SK-N-SH (cell line): ENCODE results near the gene FAM117B. TPM values are rescaled to one million over a fixed set of nuclear protein-coding genes. Genes with fewer than 3 reads are reported as not detected.
A peak's percentile ranks its signal among the peaks of the same experiment; 100 is the strongest.

Source experiments
- CTCF ChIA-PET: fragments of 300-600, 350-600 bp; formaldehyde crosslinking; extraction: SDS; loops from one replicate; lab custom pipeline; 2021; lab: Yijun Ruan, JAX
- POLR2A ChIA-PET: fragments of 350-600 bp; sonication (Branson Sonifier 250); formaldehyde crosslinking; extraction: SDS; loops from one replicate; lab custom pipeline; 2020; ENCODE audit warnings: antibody characterized with exemption, inconsistent platforms; lab: Yijun Ruan, JAX
- DNase-seq: peaks from one replicate; pipeline ENCODE4 v3.0.0; 2012
- H2AFZ ChIP-seq: fragments of 200-600 bp; sonication (generic); 2 replicates; pipeline ENCODE4 v1.8.1; 2016; ENCODE audit warnings: antibody characterized with exemption, mild to moderate bottlenecking, low read depth
- H3F3A ChIP-seq: fragments of 200-600 bp; sonication (generic); replicated peaks from 2 replicates; pipeline ENCODE3; 2016; ENCODE audit warnings: antibody characterized with exemption, mild to moderate bottlenecking; ENCODE audit not compliant: insufficient read depth
- H3K27ac ChIP-seq, 2 experiments: fragments of 200-500 bp in 1 of 2; fragments of 200-600 bp in 1 of 2; sonication (Bioruptor generic) in 1 of 2; sonication (generic), shearing (Covaris generic) in 1 of 2; 2 replicates each; pipeline versions ENCODE4 v1.5.1 to v1.6.1; 2014 to 2016; ENCODE audit warnings: low read depth in 2 of 2, inconsistent platforms in 1 of 2, low read length in 1 of 2, mild to moderate bottlenecking in 1 of 2, mixed read lengths in 1 of 2
- H3K27me3 ChIP-seq: fragments of 200-600 bp; sonication (generic), shearing (Covaris generic); 2 replicates; pipeline ENCODE4 v1.6.1; 2016; ENCODE audit warnings: mixed run types; ENCODE audit not compliant: insufficient read depth
- H3K36me3 ChIP-seq, 2 experiments: fragments of 200-500 bp in 1 of 2; fragments of 200-600 bp in 1 of 2; sonication (Bioruptor generic) in 1 of 2; sonication (generic) in 1 of 2; replicated peaks in 1 of 2; 2 replicates each; pipeline versions ENCODE3 to v1.5.1; 2014 to 2016; ENCODE audit warnings: low read length in 1 of 2, mild to moderate bottlenecking in 1 of 2; ENCODE audit not compliant: insufficient read depth in 2 of 2, control insufficient read depth in 1 of 2
- H3K4me1 ChIP-seq, 2 experiments: fragments of 200-500 bp in 1 of 2; fragments of 200-600 bp in 1 of 2; sonication (Bioruptor generic) in 1 of 2; sonication (generic), shearing (Covaris generic) in 1 of 2; 2 replicates each; pipeline versions ENCODE4 v1.5.1 to v1.6.1; 2014 to 2016; ENCODE audit warnings: low read depth in 1 of 2, low read length in 1 of 2, mixed run types in 1 of 2; ENCODE audit not compliant: insufficient read depth in 2 of 2, control insufficient read depth in 1 of 2
- H3K4me2 ChIP-seq: fragments of 200-600 bp; sonication (generic), shearing (Covaris generic); 2 replicates; pipeline ENCODE4 v1.6.1; 2017; ENCODE audit warnings: mixed run types
- H3K4me3 ChIP-seq, 2 experiments: fragments of 200-500 bp in 1 of 2; fragments of 200-600 bp in 1 of 2; sonication (Bioruptor generic) in 1 of 2; sonication (generic), shearing (Covaris generic) in 1 of 2; 2 replicates each; pipeline versions ENCODE4 v1.5.1 to v1.8.1; 2014 to 2016; ENCODE audit warnings: low read depth in 2 of 2, inconsistent platforms in 1 of 2, low read length in 1 of 2, mild to moderate bottlenecking in 1 of 2, mixed read lengths in 1 of 2, moderate library complexity in 1 of 2
- H3K79me2 ChIP-seq: fragments of 200-600 bp; sonication (generic); 2 replicates; pipeline ENCODE4 v1.8.1; 2017; ENCODE audit warnings: mild to moderate bottlenecking; ENCODE audit not compliant: insufficient read depth
- H3K9ac ChIP-seq: fragments of 200-600 bp; sonication (generic); 2 replicates; pipeline ENCODE4 v1.6.1; 2017; ENCODE audit warnings: mixed run types
- H3K9me2 ChIP-seq: fragments of 200-600 bp; sonication (generic); 2 replicates; pipeline ENCODE4 v1.6.1; 2017; ENCODE audit warnings: mixed run types
- H3K9me3 ChIP-seq: fragments of 200-600 bp; sonication (generic); 2 replicates; pipeline ENCODE4 v1.6.1; 2017; ENCODE audit warnings: mixed run types, mild to moderate bottlenecking, moderate library complexity
- H4K20me1 ChIP-seq: fragments of 200-600 bp; sonication (generic); 2 replicates; pipeline ENCODE4 v1.6.1; 2017; ENCODE audit warnings: mild to moderate bottlenecking, mixed run types; ENCODE audit not compliant: insufficient read depth
- CHD2 ChIP-seq: fragments of 150-350 bp; IDR thresholded peaks from 2 replicates; pipeline ENCODE4 v1.6.1; 2018; ENCODE audit warnings: low read length; ENCODE audit not compliant: partially characterized antibody
- CTCF ChIP-seq: fragments of 200-600 bp; sonication (generic); IDR thresholded peaks from 2 replicates; pipeline ENCODE4 v1.6.1; 2017; ENCODE audit warnings: antibody characterized with exemption, mild to moderate bottlenecking, moderate library complexity
- EP300 ChIP-seq, 2 experiments: IDR thresholded peaks; 2 replicates each; pipeline versions ENCODE4 v1.4.0 to v1.6.1; 2012; ENCODE audit warnings: borderline replicate concordance in 1 of 2, low read depth in 1 of 2, low read length in 1 of 2
- FOSL2 ChIP-seq: IDR thresholded peaks from 2 replicates; pipeline ENCODE4 v1.4.0; 2012; ENCODE audit warnings: low read depth, mild to moderate bottlenecking, moderate library complexity, borderline replicate concordance
- FOXJ3 ChIP-seq: sonication (generic); formaldehyde crosslinking; IDR thresholded peaks from 2 replicates; pipeline ENCODE4 v1.5.1; 2020; ENCODE audit warnings: mild to moderate bottlenecking, missing genetic modification reagents
- GABPA ChIP-seq: IDR thresholded peaks from 2 replicates; pipeline ENCODE4 v1.4.0; 2012; ENCODE audit warnings: low read depth, mild to moderate bottlenecking
- GATA2 ChIP-seq: sonication (generic); formaldehyde crosslinking; IDR thresholded peaks from 2 replicates; pipeline ENCODE4 v1.5.0; 2020; ENCODE audit warnings: mild to moderate bottlenecking, missing genetic modification reagents
- JUND ChIP-seq: IDR thresholded peaks from 2 replicates; pipeline ENCODE4 v1.4.0; 2012
- MAX ChIP-seq: IDR thresholded peaks from 2 replicates; pipeline ENCODE4 v1.4.0; 2012; ENCODE audit warnings: low read depth
- MXI1 ChIP-seq: IDR thresholded peaks from 2 replicates; pipeline ENCODE4 v1.6.1; 2012; ENCODE audit warnings: mild to moderate bottlenecking, low read depth, low read length, improper control_type of control experiment
- NFIC ChIP-seq: IDR thresholded peaks from 2 replicates; pipeline ENCODE4 v1.4.0; 2012; ENCODE audit warnings: borderline replicate concordance
- PBX3 ChIP-seq: IDR thresholded peaks from 2 replicates; pipeline ENCODE4; 2012
- RAD21 ChIP-seq: IDR thresholded peaks from 2 replicates; pipeline ENCODE4 v1.6.1; 2012; ENCODE audit warnings: mild to moderate bottlenecking, low read length
- RXRA ChIP-seq: IDR thresholded peaks from 2 replicates; pipeline ENCODE4 v1.4.0; 2012; ENCODE audit warnings: low read depth, mild to moderate bottlenecking, borderline replicate concordance
- SIN3A ChIP-seq: IDR thresholded peaks from 2 replicates; pipeline ENCODE4 v1.6.1; 2012; ENCODE audit warnings: low read depth, mild to moderate bottlenecking, low read length, moderate library complexity, borderline replicate concordance
- TAF1 ChIP-seq: IDR thresholded peaks from 2 replicates; pipeline ENCODE4 v1.6.1; 2012; ENCODE audit warnings: low read depth, mild to moderate bottlenecking, low read length, moderate library complexity, borderline replicate concordance
- TCF12 ChIP-seq: IDR thresholded peaks from 2 replicates; pipeline ENCODE4 v1.4.0; 2012
- USF1 ChIP-seq: IDR thresholded peaks from 2 replicates; pipeline ENCODE4 v1.4.0; 2012; ENCODE audit warnings: low read depth, borderline replicate concordance
- YY1 ChIP-seq: IDR thresholded peaks from 2 replicates; pipeline ENCODE4 v1.4.0; 2012; ENCODE audit warnings: low read depth, mild to moderate bottlenecking
- WGBS: methylation state at CpG from one replicate; pipeline ENCODE4 v1.1.6; 2017; ENCODE audit warnings: low lambda C conversion rate; 5-methylcytosine and 5-hydroxymethylcytosine counted together
- polyA plus RNA-seq, 3 experiments: library from polyadenylated mRNA; depleted of rRNA; stranded (reverse); fragments of >200 nt; gene quantifications; 2 replicates each; pipeline ENCODE4 v1.2.3, GENCODE V29; 2012

The FAM117B gene
- polyA plus RNA-seq, 1 of the 3 experiments (the other 2 are of a cell fraction) = 0.90 TPM

- CTCF ChIA-PET = no interaction called here
These were observed 83.8 kb downstream of the FAM117B start for GRCh38 chr2:202718614-202719013.

More at GRCh38 chr2:202718614-202719013, 83.8 kb downstream of the FAM117B start:
- Histone ChIP-seq H2AFZ (peak overlapping the region; percentile 29; the same call in 1 of the 2 replicates), H3K27ac (peak overlapping the region in 1 of 2 experiments; percentile 21; a peak in 1 of 4 replicates), H3K9me2 (no peaks in the 10 kb centered on the region), H3K79me2 (peaks cover 2% of the 10 kb centered on the region; the same call in 1 of the 2 replicates), H3K4me1 (peaks cover 0 to 2% of the 10 kb centered on the region in 2 experiments; a peak in 3 of 4 replicates), H3K9ac (no peak overlapping the region), H4K20me1 (no peaks in the 10 kb centered on the region), H3K4me2 (no peak overlapping the region), H3F3A (no peaks in the 10 kb centered on the region), H3K4me3 (no peak overlapping the region), H3K36me3 (no peaks in the 10 kb centered on the region), H3K9me3 (peaks cover 10% of the 10 kb centered on the region; the same call in 1 of the 2 replicates), H3K27me3 (no peaks in the 10 kb centered on the region)
- WGBS = 24% methylated on average over 4 of the region's 4 CpGs
- POLR2A ChIA-PET = no interaction called here
- peak; percentile 36 for DNase-seq
- TF ChIP-seq GATA2 (CRISPR knock-in tag) (no peak), SIN3A (no peak), GABPA (no peak), CTCF (no peak), USF1 (no peak), MXI1 (no peak), EP300 (IDR thresholded peaks at IDR 0.05; ENCODE audit: borderline replicate concordance in 1 of 2, low read depth in 1 of 2, low read length in 1 of 2) (no peak), RAD21 (no peak), CHD2 (no peak), YY1 (no peak), FOXJ3 (CRISPR knock-in tag) (no peak), NFIC (no peak), TCF12 (no peak), FOSL2 (peak; percentile 71), JUND (peak; percentile 43; the same call in 1 of the 2 replicates), RXRA (no peak), TAF1 (no peak), PBX3 (peak; percentile 38; the same call in 1 of the 2 replicates), MAX (no peak)
